Esophagus squamous epithelium (tissue), 4 donors: ENCODE data around the gene LARP1.
"Not testable (repeated sequence)": the region's sequence is repeated elsewhere in the genome, so short reads cannot be mapped to it uniquely, and the experiment has no call there.

Experiments
- CTCF ChIP-seq, 6 experiments: fragments of 450-650 bp in 4 of 6; fragments of 200-600 bp in 2 of 6; sonication (generic) in 2 of 6; IDR thresholded peaks; one replicate each; pipeline ENCODE4 v1.5.1; 2016 to 2019; ENCODE audit warnings: antibody characterized with exemption in 6 of 6, mild to moderate bottlenecking in 4 of 6, moderate library complexity in 4 of 6
- POLR2A ChIP-seq, 4 donors: fragments of 450-650 bp; IDR thresholded peaks; one replicate each; pipeline ENCODE4 v1.6.1; 2017; ENCODE audit warnings: antibody characterized with exemption in 4 of 4, mild to moderate bottlenecking in 4 of 4, moderate library complexity in 3 of 4

- not testable (repeated sequence) for TF ChIP-seq CTCF, POLR2A (IDR thresholded peaks at IDR 0.05)
Measured at GRCh38 chr5:154835701-154836052, 80.5 kb downstream of the LARP1 start.
